Lung (tissue), 12 donors: ENCODE measurements around the gene RNASEH2B. TPM values are rescaled to one million over a fixed set of nuclear protein-coding genes. Genes with fewer than 3 reads are reported as not detected.

ENCODE experiments used
- ATAC-seq: fragments of 200-7000 bp; cut with Tn5 transposase; one replicate; pipeline ENCODE4 v1.9.1; 2020; ENCODE audit warnings: moderate number of reproducible peaks; ENCODE audit not compliant: insufficient read depth, low FRiP score
- DNase-seq, 3 donors: peaks; one replicate each; pipeline ENCODE4 v3.0.0-alpha.2; 2013 to 2017
- H3K27ac ChIP-seq, 2 donors: one replicate each; pipeline ENCODE4 v1.5.1; 2013; ENCODE audit warnings: mild to moderate bottlenecking in 2 of 2, moderate library complexity in 2 of 2, control low read depth in 1 of 2, inconsistent platforms in 1 of 2, low read depth in 1 of 2, low read length in 1 of 2
- H3K27me3 ChIP-seq, 3 donors: one replicate each; pipeline ENCODE4 v1.5.1; 2013; ENCODE audit warnings: low read length in 2 of 3; ENCODE audit not compliant: control insufficient read depth in 3 of 3, insufficient read depth in 3 of 3
- H3K36me3 ChIP-seq, 4 donors: one replicate each; pipeline ENCODE4 v1.5.1; 2013; ENCODE audit warnings: low read length in 4 of 4, mild to moderate bottlenecking in 1 of 4, moderate library complexity in 1 of 4; ENCODE audit not compliant: control insufficient read depth in 4 of 4, insufficient read depth in 4 of 4
- H3K4me1 ChIP-seq, 5 donors: one replicate each; pipeline ENCODE4 v1.5.1; 2013; ENCODE audit warnings: low read length in 5 of 5, mild to moderate bottlenecking in 2 of 5, moderate library complexity in 1 of 5; ENCODE audit not compliant: control insufficient read depth in 5 of 5, insufficient read depth in 5 of 5
- H3K4me3 ChIP-seq: one replicate; pipeline ENCODE4 v1.5.1; 2013; ENCODE audit warnings: mild to moderate bottlenecking, control low read depth, moderate library complexity
- H3K9ac ChIP-seq, 2 donors: one replicate each; pipeline ENCODE4 v1.5.1; 2013; ENCODE audit warnings: low read length in 2 of 2, control low read depth in 1 of 2; ENCODE audit not compliant: insufficient read depth in 1 of 2
- H3K9me3 ChIP-seq, 4 donors: one replicate each; pipeline ENCODE4 v1.5.1; 2013; ENCODE audit warnings: low read length in 3 of 4, mild to moderate bottlenecking in 1 of 4, moderate library complexity in 1 of 4; ENCODE audit not compliant: control insufficient read depth in 4 of 4, insufficient read depth in 3 of 4
- WGBS, 2 donors: extraction: QIAGEN DNeasy Blood & Tissue Kit; methylation state at CpG; one replicate each; pipeline ENCODE4 v1.1.7; 2013; 5-methylcytosine and 5-hydroxymethylcytosine counted together
- polyA plus RNA-seq, 2 donors: library from polyadenylated mRNA; stranded (reverse); fragments of 200-250 nt; gene quantifications; one replicate each; pipeline ENCODE4 v1.2.1, GENCODE V29; 2013
- total RNA-seq, 2 donors: library from RNA; depleted of rRNA in 1 of 2; stranded (reverse); fragments of >200 nt in 1 of 2; gene quantifications; one replicate each; pipeline ENCODE4 v1.2.1, GENCODE V29; 2014 to 2021
- TF ChIP-seq, protein P1 (sequence below): IDR thresholded peaks from 2 replicates; pipeline ENCODE4 v1.5.1; 2012; ENCODE audit warnings: mild to moderate bottlenecking; ENCODE audit errors: control extremely low read depth, extremely low read depth
- donor health status: control.
- donor health status: control.
- donor health status: Bipolar disorder and iron deficiency.
- donor health status: healthy.
- donor health status: DM: yes; HTN: yes; CAD: no.

Gene RNASEH2B
- total and polyA plus RNA-seq, 4 donors: 29.6 to 115 (median 57.8) TPM

DNA sequence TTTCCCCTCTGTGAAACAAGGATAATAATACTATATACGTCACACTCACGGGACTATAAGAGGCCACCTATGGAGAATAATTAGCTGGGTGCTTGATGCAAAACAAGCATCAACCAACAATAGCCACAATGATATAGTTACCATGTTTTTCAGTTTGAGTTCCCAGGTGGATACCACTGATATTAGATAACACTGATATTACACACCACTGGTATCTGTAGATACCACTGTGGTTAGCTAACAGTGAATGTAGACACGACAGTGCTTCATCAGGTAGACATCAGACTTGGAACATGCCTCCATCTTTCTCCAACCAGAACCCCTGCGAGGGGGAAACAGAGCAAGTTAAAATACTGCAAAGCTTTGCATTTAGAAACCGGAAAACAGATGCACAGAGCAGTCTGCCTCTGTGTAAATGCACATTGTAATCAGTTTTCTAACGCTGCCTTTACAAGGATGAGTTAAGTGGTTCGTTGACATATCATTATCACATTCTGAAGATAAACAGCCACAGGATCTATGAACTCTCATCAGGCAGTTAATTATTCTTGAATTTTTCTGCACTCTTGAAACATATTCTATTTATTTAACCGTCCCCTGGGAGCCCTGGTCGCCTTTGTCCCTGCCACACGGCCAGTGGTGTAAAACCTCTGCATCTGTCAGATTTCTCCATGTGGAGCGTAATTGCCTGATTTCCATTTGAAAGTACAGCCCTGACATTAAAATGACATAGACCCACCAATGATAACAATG lies 80.7 kb downstream of the RNASEH2B start:
- H3K4me3 ChIP-seq: no peak overlapping the region
- H3K9me3 ChIP-seq: no peaks in the 10 kb centered on the region
- no peak overlapping the region for H3K27ac ChIP-seq
- peaks cover 0 to 44% (median 7%) of the 10 kb centered on the region in 5 donors for H3K4me1 ChIP-seq
- DNase-seq (peak in 2 of 3 donors; percentile 47 to 48), ATAC-seq (no peak)
- no peaks in the 10 kb centered on the region for H3K36me3 ChIP-seq
- no peaks in the 10 kb centered on the region for H3K27me3 ChIP-seq
- peak overlapping the region in 1 of 2 donors; percentile 70 for H3K9ac ChIP-seq
- WGBS, 2 donors: 69 to 71% methylated on average over 11 of the region's 11 CpGs
- TF ChIP-seq, protein P1, sequence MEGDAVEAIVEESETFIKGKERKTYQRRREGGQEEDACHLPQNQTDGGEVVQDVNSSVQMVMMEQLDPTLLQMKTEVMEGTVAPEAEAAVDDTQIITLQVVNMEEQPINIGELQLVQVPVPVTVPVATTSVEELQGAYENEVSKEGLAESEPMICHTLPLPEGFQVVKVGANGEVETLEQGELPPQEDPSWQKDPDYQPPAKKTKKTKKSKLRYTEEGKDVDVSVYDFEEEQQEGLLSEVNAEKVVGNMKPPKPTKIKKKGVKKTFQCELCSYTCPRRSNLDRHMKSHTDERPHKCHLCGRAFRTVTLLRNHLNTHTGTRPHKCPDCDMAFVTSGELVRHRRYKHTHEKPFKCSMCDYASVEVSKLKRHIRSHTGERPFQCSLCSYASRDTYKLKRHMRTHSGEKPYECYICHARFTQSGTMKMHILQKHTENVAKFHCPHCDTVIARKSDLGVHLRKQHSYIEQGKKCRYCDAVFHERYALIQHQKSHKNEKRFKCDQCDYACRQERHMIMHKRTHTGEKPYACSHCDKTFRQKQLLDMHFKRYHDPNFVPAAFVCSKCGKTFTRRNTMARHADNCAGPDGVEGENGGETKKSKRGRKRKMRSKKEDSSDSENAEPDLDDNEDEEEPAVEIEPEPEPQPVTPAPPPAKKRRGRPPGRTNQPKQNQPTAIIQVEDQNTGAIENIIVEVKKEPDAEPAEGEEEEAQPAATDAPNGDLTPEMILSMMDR: no peak

DNA sequence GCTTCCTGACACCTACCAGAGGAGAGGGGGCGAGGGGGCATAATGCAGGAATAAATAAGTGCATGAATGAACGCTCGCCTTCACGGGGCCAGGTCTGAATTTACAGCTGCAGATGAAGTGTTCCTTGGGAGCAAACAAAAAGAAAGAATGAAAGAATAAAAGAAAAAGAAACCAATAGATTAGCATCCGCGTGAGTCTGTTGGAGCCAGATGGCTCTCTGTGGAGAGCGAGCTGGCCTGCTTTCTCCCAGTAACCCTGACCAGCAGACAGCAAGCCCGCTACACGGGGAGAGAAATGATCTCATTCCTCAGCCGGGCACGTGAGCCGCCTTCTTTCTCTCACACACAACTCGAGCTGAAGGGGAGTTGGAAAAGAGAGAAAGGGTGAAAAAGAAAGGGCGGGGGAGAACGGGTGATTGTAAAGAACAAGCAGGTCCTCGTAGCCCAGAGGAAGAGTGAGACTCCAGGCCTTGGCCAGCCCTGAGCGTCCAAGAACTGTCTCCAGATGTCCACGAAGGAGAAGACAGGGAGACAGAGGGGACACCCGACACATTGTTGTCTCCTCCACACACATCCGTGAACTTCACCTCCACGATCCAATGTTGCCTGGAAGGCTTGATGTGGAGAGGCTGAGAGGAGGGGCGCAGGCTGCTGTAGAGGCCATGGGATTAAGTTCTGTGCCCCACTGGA lies 81.4 kb downstream of the RNASEH2B start:
- peaks cover 0 to 49% (median 7%) of the 10 kb centered on the region in 5 donors for H3K4me1 ChIP-seq
- no peaks in the 10 kb centered on the region for H3K9me3 ChIP-seq
- DNase-seq (peak; percentile 74 to 85 (median 80)), ATAC-seq (peak; percentile 53)
- H3K36me3 ChIP-seq: no peaks in the 10 kb centered on the region
- H3K4me3 ChIP-seq: no peak overlapping the region
- peak overlapping the region in 1 of 2 donors; percentile 70 for H3K9ac ChIP-seq
- peak overlapping the region in 1 of 2 donors; percentile 35 for H3K27ac ChIP-seq
- no peaks in the 10 kb centered on the region for H3K27me3 ChIP-seq
- 55 to 67% methylated on average over 22 of the region's 22 CpGs for WGBS, 2 donors
- TF ChIP-seq, protein P1: no peak

DNA sequence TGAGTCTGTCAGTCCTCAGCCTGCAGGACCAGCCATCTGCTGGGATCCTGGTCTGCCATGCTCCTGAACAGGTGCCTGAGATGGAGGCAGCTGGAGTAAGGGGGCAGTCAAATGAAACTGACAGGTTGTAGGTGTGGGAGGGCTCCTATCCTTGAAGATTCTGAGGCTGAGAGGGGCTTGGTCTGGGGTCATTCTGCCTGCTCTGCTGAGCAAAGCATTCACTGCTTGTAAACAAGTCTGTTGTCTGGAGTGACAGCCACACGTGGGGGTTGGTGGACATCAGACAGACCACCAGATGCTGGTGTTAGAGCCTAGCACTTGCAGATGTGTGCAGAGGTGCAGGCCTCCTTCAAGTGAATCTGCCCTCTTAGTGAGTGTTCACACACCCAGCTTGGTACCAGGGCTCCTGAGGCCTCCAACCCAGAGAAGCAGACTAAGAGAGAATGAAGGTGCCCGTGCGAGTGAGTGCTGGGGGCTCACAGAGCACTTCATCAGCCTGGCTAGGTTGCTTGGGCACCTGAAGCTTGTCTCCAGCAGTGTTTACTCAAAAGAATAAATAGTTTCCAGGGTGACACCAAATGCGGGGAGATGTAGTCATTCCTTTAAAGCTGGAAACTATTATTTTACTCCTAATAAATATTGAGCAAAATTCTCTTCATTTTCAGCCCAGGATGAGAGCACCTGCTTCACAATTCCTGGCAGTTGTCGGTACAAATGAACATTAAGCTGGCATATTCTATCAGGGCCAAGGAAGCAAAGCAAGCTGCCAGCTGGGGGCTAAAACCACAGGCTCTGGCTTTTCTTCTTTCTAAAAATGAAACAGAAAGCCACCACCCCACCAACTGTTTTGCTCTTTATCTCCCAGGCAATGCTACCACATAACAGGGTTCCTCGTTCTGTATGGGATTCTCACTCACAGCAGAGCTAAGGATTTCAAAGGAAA lies 82.3 kb downstream of the RNASEH2B start:
- DNase-seq: peak in 1 of 3 donors; percentile 39
- Histone ChIP-seq H3K4me3 (no peak overlapping the region), H3K27ac (peak overlapping the region in 1 of 2 donors; percentile 35), H3K36me3 (no peaks in the 10 kb centered on the region), H3K4me1 (peaks cover 0 to 56% (median 7%) of the 10 kb centered on the region in 5 donors), H3K9me3 (no peaks in the 10 kb centered on the region), H3K27me3 (no peaks in the 10 kb centered on the region), H3K9ac (peak overlapping the region in 1 of 2 donors; percentile 70)
- 33 to 48% methylated on average over 6 of the region's 6 CpGs for WGBS, 2 donors
- no peak for ATAC-seq
- TF ChIP-seq, protein P1: no peak
